AG04450 (cell line): Measurements from ENCODE around the gene TCERG1L. TPM values are rescaled to one million over a fixed set of nuclear protein-coding genes. Genes with fewer than 3 reads are reported as not detected.

Experiments used
- CTCF ChIA-PET: fragments of 300-600, 350-600 bp; formaldehyde crosslinking; extraction: SDS; loops from one replicate; lab custom pipeline; 2022; ENCODE audit warnings: antibody characterized with exemption, inconsistent platforms; lab: Charles Lee
- POLR2A ChIA-PET: fragments of 350-600 bp; formaldehyde crosslinking; extraction: SDS; loops from one replicate; lab custom pipeline; 2021; ENCODE audit warnings: antibody characterized with exemption, inconsistent platforms; lab: Yijun Ruan, JAX
- DNase-seq: peaks from one replicate; pipeline ENCODE4 v3.0.0-alpha.2; 2011; ENCODE audit warnings: low read depth, low spot score
- H3K27ac ChIP-seq: one replicate; pipeline ENCODE4 v1.5.1; 2012; ENCODE audit warnings: low read depth, low read length, control low read depth
- H3K27me3 ChIP-seq: one replicate; pipeline ENCODE4 v1.6.0; 2012; ENCODE audit warnings: low read length; ENCODE audit not compliant: control insufficient read depth, insufficient read depth
- H3K4me3 ChIP-seq: 2 replicates; pipeline ENCODE4 v1.5.1; 2011; ENCODE audit warnings: mild to moderate bottlenecking, low read depth, low read length, control low read depth
- H3K9me3 ChIP-seq: 2 replicates; pipeline ENCODE4 v1.5.1; 2012; ENCODE audit warnings: low read length; ENCODE audit not compliant: control insufficient read depth, insufficient read depth
- polyA plus RNA-seq: library from polyadenylated mRNA; depleted of rRNA; stranded (reverse); fragments of >200 nt; gene quantifications from 2 replicates; pipeline ENCODE4 v1.2.3, GENCODE V29; 2011
- TF ChIP-seq, protein P1 (sequence below): IDR thresholded peaks from 2 replicates; pipeline ENCODE4 v1.5.1; 2011; ENCODE audit warnings: low read depth, low read length, control low read depth, inconsistent platforms

Gene TCERG1L
- polyA plus RNA-seq, 1 experiment: not detected

DNA sequence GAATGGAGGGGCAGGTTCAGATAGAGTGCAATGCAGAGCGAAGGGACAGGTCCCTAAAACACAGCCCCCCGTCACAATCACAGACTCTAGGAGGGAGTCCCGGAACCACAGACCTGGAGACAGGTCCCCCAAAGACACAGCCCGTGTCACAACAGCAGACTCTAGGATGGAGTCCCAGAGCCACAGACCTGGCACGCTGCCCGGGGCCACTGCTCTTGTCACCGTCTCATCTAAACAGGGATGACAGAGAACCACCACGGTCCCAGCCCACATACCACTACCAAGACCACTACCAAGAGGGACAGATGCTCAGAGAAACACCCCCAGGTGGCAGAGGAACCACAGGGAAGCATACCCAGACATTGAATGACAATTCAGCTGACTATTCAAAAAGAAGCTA lies 183.9 kb downstream of the TCERG1L start:
- H3K27ac ChIP-seq: no peak overlapping the region
- H3K9me3 ChIP-seq: peaks cover 76% of the 10 kb centered on the region
- DNase-seq: no peak
- POLR2A ChIA-PET: no interaction called here
- H3K27me3 ChIP-seq: no peaks in the 10 kb centered on the region
- TF ChIP-seq, protein P1, sequence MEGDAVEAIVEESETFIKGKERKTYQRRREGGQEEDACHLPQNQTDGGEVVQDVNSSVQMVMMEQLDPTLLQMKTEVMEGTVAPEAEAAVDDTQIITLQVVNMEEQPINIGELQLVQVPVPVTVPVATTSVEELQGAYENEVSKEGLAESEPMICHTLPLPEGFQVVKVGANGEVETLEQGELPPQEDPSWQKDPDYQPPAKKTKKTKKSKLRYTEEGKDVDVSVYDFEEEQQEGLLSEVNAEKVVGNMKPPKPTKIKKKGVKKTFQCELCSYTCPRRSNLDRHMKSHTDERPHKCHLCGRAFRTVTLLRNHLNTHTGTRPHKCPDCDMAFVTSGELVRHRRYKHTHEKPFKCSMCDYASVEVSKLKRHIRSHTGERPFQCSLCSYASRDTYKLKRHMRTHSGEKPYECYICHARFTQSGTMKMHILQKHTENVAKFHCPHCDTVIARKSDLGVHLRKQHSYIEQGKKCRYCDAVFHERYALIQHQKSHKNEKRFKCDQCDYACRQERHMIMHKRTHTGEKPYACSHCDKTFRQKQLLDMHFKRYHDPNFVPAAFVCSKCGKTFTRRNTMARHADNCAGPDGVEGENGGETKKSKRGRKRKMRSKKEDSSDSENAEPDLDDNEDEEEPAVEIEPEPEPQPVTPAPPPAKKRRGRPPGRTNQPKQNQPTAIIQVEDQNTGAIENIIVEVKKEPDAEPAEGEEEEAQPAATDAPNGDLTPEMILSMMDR: no peak
- CTCF ChIA-PET: no interaction called here
- H3K4me3 ChIP-seq: no peak overlapping the region

DNA sequence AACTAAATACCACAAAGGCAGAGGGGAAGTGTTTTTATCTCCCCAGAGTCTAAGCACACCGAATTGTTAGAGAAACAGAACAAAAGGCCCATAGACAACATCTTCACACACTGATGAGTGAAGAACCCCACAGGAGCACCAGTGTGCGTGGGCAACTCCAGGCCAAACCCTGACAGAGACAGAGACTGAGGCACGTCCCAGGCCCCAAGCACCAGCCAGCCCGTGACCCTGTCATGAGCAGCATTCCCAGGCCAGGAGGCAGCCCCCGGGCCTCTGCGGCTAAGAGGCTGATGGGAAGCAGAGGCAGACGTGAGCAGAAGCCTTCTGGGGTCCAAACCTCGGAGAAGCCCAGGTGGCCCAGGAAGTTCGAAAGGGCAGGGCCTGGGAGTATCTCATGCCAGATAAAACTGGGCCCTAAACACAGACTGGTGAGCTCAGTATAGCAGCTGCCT lies 184.4 kb downstream of the TCERG1L start:
- DNase-seq: no peak
- H3K27ac ChIP-seq: no peak overlapping the region
- POLR2A ChIA-PET: no interaction called here
- TF ChIP-seq, protein P1: no peak
- H3K4me3 ChIP-seq: no peak overlapping the region
- peaks cover 76% of the 10 kb centered on the region for H3K9me3 ChIP-seq
- H3K27me3 ChIP-seq: no peaks in the 10 kb centered on the region
- CTCF ChIA-PET: no interaction called here

DNA sequence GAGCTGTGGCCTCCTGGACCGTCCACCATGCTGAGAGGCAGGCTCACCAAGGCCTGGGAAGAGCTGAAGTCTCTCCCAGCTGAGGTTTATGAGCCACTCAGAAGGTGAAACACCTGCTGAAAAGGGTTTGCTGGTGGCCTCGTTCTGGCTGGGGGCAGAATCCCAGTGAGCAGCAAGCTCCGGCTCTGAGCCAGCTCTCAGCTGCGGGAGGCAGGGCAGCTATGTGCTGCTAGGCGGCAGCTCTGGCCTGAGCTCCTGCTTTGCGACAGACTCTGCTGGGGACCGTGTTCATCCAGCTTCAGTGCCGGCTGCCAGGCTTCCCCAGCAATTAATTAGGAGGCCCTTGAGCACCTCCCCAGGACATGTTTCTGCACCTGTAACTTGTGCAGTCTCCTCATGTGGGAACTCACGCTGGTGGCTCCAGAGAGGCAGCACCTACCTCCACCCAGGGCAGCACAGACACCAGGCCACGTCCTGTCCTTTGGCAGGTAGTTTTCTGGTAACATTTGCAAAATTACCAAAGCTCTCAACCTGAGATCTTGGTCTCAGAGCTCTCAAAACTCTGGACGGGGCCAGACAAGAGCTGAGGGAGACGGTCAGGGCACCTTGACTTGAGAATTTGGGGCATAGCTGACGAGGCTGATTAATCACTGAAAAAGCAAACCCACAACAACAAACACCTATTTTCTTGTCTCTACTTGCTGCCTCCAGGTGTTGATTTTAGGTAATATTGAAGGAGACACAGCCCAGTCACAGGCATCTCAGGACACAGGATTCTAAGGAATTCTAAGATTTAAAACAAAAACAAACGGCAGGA lies 185.0 kb downstream of the TCERG1L start:
- ChIA-PET POLR2A (no interaction called here), CTCF (no interaction called here)

DNA sequence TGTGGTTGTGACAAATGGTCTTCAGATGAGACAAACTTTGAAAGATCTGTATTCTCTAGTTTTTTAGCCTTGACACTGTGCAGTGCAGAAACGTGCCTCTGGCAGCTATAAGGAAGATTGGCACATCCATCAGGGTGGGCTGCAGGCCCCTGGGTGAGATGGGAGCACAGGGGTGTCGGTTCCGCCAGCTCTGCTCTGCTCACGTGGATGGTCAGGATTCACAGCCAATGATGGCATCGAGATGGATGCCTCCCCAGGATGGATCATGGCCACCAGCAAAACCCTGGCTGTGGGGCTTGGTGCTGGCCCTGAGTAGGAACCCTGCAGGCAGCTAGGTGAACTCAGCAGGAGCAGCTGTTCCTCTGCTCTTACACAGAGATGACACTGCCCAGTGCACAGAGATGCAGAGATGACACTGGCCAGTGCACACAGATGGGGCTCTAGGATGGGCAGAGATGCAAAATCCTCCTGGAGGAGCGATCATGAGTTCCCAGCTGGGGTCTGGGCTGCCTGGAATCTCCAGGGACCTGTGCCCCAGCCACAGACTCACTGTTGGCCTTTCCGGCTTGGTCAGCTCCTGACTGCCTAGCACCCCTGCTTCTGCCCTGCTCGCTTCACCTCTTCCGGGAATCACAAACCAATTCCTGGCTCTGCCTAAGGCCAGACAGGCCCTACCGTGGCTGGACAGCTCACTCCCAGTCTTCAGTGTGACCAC lies 185.9 kb downstream of the TCERG1L start:
- CTCF ChIA-PET: no interaction called here
- H3K27ac ChIP-seq: no peak overlapping the region
- no peak for DNase-seq
- H3K4me3 ChIP-seq: no peak overlapping the region
- TF ChIP-seq, protein P1: no peak
- no peaks in the 10 kb centered on the region for H3K27me3 ChIP-seq
- POLR2A ChIA-PET: no interaction called here
- peaks cover 77% of the 10 kb centered on the region for H3K9me3 ChIP-seq

More for the DNA sequence above, 185.0 kb downstream of the TCERG1L start:
- no peak for DNase-seq
- H3K27me3 ChIP-seq: no peaks in the 10 kb centered on the region
- no peak overlapping the region for H3K27ac ChIP-seq
- H3K9me3 ChIP-seq: peaks cover 77% of the 10 kb centered on the region
- no peak overlapping the region for H3K4me3 ChIP-seq
- TF ChIP-seq, protein P1: no peak

DNA sequence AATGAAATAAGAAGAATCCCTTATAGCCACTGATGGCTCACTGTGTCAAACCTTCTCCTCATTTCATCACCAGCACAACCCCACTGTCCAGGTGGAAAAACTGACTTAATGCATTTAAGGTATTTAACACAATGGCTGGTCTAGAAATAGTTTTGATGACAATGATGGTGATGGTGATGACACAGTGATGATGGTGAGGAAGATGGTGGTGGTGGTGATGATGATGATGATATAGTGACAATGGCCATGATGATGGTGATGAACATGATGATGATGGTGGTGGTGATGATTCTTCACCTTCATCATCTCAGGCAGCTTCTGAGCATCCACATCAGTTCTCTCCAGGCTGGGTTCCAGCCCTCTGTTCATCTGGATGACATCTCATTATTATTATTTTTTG lies 186.6 kb downstream of the TCERG1L start:
- Histone ChIP-seq H3K4me3 (no peak overlapping the region), H3K9me3 (peaks cover 77% of the 10 kb centered on the region), H3K27ac (no peak overlapping the region), H3K27me3 (no peaks in the 10 kb centered on the region)
- TF ChIP-seq, protein P1: no peak
- POLR2A ChIA-PET: no interaction called here
- DNase-seq: no peak
- CTCF ChIA-PET: no interaction called here
